ENCODE data around the gene SHB. TPM values are rescaled to one million over a fixed set of nuclear protein-coding genes. Genes with fewer than 3 reads are reported as not detected.
A peak's percentile ranks its signal among the peaks of the same experiment; 100 is the strongest.

SHB gene
- total RNA-seq, 1 donor from 2014 or later: 18.5 TPM

GRCh38 chr9:38026021-38026809, 42.8 kb downstream of the SHB start:
- no peaks in the 10 kb centered on the region for H3K36me3 Mint-ChIP-seq (ENCODE audit: low read depth, unreplicated experiment)
- peaks cover 49% of the 10 kb centered on the region for H3K4me1 Mint-ChIP-seq (ENCODE audit: unreplicated experiment)
- peaks cover 6% of the 10 kb centered on the region for H3K27me3 Mint-ChIP-seq (ENCODE audit: unreplicated experiment)
- DNase-seq (ENCODE audit: low spot score): peak; percentile 49
- H3K27ac Mint-ChIP-seq (ENCODE audit: unreplicated experiment): peak overlapping the region; percentile 97
- H3K9me3 Mint-ChIP-seq (ENCODE audit: unreplicated experiment): no peaks in the 10 kb centered on the region
- peak overlapping the region; percentile 37 for H3K4me3 Mint-ChIP-seq (ENCODE audit: unreplicated experiment)
- TF ChIP-seq CTCF (IDR thresholded peaks at IDR 0.05; ENCODE audit: unreplicated experiment): no peak

DNA sequence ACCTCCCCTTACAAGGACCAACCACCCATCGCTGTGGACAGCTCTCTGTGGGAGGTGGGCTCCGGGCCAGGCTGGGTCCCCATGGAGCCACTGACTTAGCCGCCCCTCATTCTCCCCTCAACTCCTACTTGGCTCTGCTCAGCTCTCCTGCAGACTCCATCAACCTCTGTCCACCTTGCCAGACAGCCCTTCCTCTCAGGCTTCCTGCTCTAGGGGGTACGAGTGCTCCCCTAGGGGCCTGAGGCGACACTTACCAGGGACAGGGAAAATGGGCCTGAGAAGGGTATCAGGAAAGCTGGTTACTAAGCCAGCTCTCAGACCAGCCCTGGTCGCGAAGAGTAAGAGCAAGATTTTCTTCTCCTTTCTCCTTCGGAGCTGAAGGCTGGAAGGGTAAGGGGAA, 43.9 kb downstream of the SHB start:
- Mint-ChIP-seq H3K4me3 (ENCODE audit: unreplicated experiment) (peak overlapping the region; percentile 23), H3K9me3 (ENCODE audit: unreplicated experiment) (no peaks in the 10 kb centered on the region), H3K27ac (ENCODE audit: unreplicated experiment) (peak overlapping the region; percentile 97), H3K4me1 (ENCODE audit: unreplicated experiment) (peaks cover 57% of the 10 kb centered on the region), H3K27me3 (ENCODE audit: unreplicated experiment) (peaks cover 9% of the 10 kb centered on the region), H3K36me3 (ENCODE audit: low read depth, unreplicated experiment) (no peaks in the 10 kb centered on the region)
- TF ChIP-seq CTCF (IDR thresholded peaks at IDR 0.05; ENCODE audit: unreplicated experiment): peak; percentile 35
- DNase-seq (ENCODE audit: low spot score): peak; percentile 23

DNA sequence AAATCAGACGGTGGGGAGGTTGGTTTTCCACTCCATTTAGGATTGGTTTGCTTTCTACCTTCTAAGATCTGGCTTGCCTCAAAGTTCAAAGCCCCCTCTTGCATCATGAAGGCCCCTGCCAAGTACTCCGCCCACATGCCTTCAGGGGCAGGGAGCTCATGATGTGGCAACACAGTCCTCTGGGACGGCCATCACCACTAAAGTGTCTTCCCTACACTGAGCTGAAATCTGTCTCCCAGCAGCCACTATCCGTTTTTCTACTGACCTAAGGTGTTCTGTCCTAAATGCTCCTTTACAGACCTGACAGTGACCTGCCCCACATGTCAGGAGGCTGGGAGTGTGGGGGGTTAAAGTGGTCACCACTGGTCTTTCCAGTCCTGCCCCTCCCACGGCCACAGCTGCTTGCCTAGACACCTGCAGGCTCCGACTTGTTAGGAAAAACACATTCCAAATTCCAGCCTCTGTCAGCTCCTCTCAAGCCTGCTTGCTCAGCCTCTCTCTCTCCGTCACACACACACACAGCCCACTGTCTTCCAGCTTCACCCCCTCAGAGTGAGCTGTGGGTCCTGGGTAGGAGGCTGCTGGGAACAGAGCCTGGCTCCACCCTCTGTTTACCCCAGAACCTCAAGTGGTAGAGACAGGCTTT, 44.9 kb downstream of the SHB start:
- H3K27me3 Mint-ChIP-seq (ENCODE audit: unreplicated experiment): peaks cover 9% of the 10 kb centered on the region
- no peaks in the 10 kb centered on the region for H3K9me3 Mint-ChIP-seq (ENCODE audit: unreplicated experiment)
- H3K36me3 Mint-ChIP-seq (ENCODE audit: low read depth, unreplicated experiment): no peaks in the 10 kb centered on the region
- no peak overlapping the region for H3K27ac Mint-ChIP-seq (ENCODE audit: unreplicated experiment)
- no peak overlapping the region for H3K4me3 Mint-ChIP-seq (ENCODE audit: unreplicated experiment)
- H3K4me1 Mint-ChIP-seq (ENCODE audit: unreplicated experiment): peaks cover 67% of the 10 kb centered on the region
- DNase-seq (ENCODE audit: low spot score): no peak
- no peak for TF ChIP-seq CTCF (IDR thresholded peaks at IDR 0.05; ENCODE audit: unreplicated experiment)

- Mint-ChIP-seq H3K9me3 (ENCODE audit: unreplicated experiment) (no peaks in the 10 kb centered on the region), H3K36me3 (ENCODE audit: low read depth, unreplicated experiment) (no peaks in the 10 kb centered on the region), H3K27ac (ENCODE audit: unreplicated experiment) (no peak overlapping the region), H3K4me1 (ENCODE audit: unreplicated experiment) (peaks cover 72% of the 10 kb centered on the region), H3K4me3 (ENCODE audit: unreplicated experiment) (no peak overlapping the region), H3K27me3 (ENCODE audit: unreplicated experiment) (peaks cover 9% of the 10 kb centered on the region)
- no peak for TF ChIP-seq CTCF (IDR thresholded peaks at IDR 0.05; ENCODE audit: unreplicated experiment)
- DNase-seq (ENCODE audit: low spot score): no peak
Measured at GRCh38 chr9:38023661-38024035, 45.4 kb downstream of the SHB start.

DNA sequence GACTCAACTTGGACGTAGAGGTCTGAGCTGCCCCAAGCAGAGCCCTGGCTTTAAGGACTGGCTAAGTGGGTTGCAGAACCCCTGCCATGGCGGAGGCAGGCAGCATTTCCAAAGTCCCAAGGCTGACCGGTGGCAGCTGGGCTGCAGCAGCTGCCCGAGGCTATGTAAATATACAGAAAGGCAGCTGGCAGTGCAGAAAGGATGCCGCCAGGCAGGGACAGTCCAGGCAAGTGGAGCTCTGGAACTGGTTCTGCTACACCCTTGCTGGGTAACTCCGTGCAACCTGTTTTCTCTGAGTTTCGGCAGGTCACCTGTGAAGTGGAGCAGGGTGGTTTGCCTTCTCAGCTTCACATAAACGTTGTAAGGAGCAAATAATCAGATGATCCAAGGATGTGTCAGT, 46.0 kb downstream of the SHB start:
- Mint-ChIP-seq H3K4me1 (ENCODE audit: unreplicated experiment) (peaks cover 78% of the 10 kb centered on the region), H3K27ac (ENCODE audit: unreplicated experiment) (peak overlapping the region; percentile 36), H3K9me3 (ENCODE audit: unreplicated experiment) (no peaks in the 10 kb centered on the region), H3K4me3 (ENCODE audit: unreplicated experiment) (no peak overlapping the region), H3K36me3 (ENCODE audit: low read depth, unreplicated experiment) (no peaks in the 10 kb centered on the region), H3K27me3 (ENCODE audit: unreplicated experiment) (peaks cover 10% of the 10 kb centered on the region)
- DNase-seq (ENCODE audit: low spot score): no peak
- TF ChIP-seq CTCF (IDR thresholded peaks at IDR 0.05; ENCODE audit: unreplicated experiment): no peak
